DND-41 (cell line): ENCODE results near the gene NPHP4.

Source experiments
- CTCF ChIP-seq: IDR thresholded peaks from 2 replicates; pipeline ENCODE4 v1.5.1; 2012; ENCODE audit warnings: borderline replicate concordance, low read length, moderate library complexity, mild to moderate bottlenecking; ENCODE audit not compliant: poor library complexity, severe bottlenecking; ENCODE audit errors: extremely low read depth
- EZH2 ChIP-seq: IDR thresholded peaks from 3 replicates; pipeline ENCODE4 v1.6.1; 2012; ENCODE audit warnings: borderline replicate concordance, low read depth, mild to moderate bottlenecking, moderate library complexity, low read length, inconsistent platforms; ENCODE audit not compliant: severe bottlenecking

GRCh38 chr1:6002714-6003501 lies 10.7 kb upstream of the NPHP4 start:
- no peak for TF ChIP-seq CTCF
- no peak for TF ChIP-seq EZH2
